Right renal pelvis (tissue), 4 donors: ENCODE measurements around the gene NOL11. TPM values are rescaled to one million over a fixed set of nuclear protein-coding genes. Genes with fewer than 3 reads are reported as not detected.
A peak's percentile ranks its signal among the peaks of the same experiment; 100 is the strongest.
"Not testable (repeated sequence)": the region's sequence is repeated elsewhere in the genome, so short reads cannot be mapped to it uniquely, and the experiment has no call there.

Source experiments
- DNase-seq, 4 donors: peaks; one replicate each; pipeline ENCODE4 v3.0.0-alpha.2; 2013; ENCODE audit warnings: low read depth in 4 of 4, low spot score in 3 of 4, missing footprints in 1 of 4
- polyA plus RNA-seq, 4 donors: library from polyadenylated mRNA; unstranded; fragments of 120-200 nt; gene quantifications; one replicate each; pipeline ENCODE4 v1.2.1, GENCODE V29; 2013; ENCODE audit not compliant: insufficient read length in 4 of 4

Gene NOL11
- polyA plus RNA-seq, 4 donors, result 84.9 to 104 (median 99.3) TPM

DNA sequence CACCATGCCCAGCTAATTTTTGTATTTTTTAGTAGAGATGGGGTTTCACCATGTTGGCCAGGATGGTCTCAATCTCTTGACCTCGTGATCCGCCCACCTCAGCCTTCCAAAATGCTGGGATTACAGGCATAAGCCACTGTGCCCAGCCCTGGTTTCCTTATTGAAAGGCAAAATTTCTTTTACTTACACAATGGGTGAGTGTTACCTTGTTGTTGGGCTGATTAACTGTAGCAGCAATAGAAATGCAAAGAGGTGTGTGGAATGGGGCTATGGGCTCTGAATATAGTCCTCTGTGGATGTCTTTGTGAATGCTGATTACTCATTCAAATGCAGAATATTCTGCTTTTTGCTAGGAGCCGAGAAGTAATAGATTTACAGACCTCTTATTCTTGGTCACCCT, 34.4 kb downstream of the NOL11 start:
- DNase-seq, result not testable (repeated sequence)

DNA sequence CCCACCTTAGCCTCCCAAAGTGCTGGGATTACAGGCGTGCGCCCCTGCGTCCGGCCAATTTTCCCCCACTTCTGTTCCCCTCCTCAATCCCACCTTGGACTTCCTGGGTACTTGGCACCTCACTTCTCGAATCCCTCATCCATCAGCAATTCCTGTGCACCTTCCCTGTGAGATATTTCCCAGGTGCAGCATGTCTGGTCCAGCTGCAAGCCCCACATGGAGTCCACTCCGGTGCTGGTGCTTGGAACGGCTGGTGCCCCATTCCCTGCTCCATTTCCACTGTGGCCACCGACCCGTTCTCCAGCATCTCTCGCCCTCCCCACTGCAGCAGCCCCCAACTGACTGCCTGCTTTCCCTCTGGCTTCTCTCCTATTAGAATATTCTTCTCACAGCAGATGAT, 35.3 kb downstream of the NOL11 start:
- DNase-seq, result no peak

DNA sequence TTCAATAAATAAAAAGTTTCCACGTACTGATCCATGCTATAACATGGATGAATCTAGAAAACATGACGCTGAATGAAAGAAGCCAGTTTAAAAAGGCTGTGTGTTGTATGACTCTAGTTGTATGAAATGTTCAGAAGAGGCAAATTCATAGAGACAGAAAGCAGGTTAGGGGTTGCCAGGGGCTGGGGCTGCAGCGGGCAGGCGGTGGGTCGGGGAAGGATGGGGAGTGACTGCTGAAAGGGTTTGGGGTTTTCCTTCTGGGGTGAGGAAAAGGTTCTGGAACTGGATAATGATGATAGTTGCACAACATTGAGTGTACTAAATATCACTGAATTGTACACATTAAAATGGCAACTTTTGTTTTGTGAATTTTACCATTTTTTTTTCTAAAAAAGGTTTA, 36.3 kb downstream of the NOL11 start:
- no peak for DNase-seq

- not testable (repeated sequence) for DNase-seq
Measured at GRCh38 chr17:67754686-67755085, 37.0 kb downstream of the NOL11 start.

DNA sequence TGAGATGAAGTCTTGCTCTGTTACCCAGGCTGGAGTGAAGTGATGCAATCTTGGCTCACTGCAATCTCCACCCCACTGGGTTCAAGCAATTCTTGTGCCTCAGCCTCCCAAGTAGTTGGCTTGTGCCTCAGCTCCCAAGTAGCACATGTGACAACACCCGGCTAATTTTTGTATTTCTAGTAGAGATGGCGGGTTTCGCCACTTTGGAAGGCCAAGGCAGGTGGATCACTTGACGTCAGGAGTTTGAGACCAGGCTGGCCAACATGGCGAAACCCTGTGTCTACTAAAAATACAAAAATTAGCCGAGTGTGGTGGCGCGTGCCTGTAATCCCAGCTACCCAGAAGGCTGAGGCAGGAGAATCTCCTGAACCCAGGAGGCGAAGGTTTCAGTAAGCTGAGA, 39.0 kb downstream of the NOL11 start:
- DNase-seq, result not testable (repeated sequence)

DNA sequence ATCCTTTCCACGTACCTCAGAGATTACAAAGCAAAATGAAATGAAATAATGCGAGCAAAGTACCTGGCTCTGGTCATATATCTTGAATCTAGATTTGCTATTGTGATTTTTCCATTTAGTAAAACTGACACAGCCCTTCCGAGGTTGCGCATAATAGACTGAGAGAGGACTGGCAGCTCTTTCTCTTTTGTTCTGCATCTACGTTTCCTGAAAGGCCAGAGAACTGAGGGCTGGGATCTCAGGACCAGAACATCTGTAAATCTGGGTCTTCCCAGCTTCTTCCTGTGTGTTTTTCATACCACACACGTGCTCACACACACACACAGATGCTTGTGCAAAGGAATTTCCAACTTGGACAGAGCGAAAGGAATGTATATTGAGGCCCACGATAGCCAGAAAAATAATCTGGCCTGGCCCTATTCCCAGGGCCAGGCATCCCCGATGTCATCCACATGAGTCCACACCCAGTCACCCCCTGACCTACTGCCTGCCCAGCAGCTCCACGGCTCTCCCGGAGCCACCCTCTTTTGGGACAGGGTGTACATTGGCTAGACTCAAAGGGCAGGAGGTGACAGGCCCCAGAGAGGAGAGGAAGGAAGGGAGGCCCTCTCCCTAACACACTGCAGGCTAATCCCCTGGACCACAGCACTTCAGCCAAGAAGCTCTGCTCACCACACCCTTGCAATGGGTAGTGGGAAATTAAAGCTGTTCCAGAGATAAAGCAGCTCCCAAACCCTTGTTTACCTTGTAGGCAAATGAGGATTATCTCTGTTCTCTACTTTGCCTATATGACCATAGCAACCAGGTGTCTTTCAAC, 41.8 kb downstream of the NOL11 start:
- no peak for DNase-seq

GRCh38 chr17:67765623-67766022, 47.9 kb downstream of the NOL11 start:
- no peak for DNase-seq

DNA sequence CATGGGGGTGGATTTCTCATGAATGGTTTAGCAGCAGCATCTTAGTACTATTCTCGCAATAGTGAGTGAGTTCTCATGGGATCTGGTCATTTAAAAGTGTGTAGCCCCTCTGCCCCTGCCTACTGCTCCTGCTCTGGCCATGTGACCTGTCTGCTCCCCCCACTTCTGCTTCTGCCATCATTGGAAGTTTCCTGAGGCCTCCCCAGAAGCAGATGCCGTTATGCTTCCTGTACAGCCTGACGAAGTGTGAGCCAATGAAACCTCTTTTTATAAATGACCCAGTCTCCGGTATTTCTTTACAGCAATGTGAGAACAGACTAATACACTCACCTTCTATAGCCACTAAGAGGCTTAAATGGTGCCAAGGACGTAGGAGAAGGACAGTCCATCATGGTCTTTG, 51.5 kb downstream of the NOL11 start:
- DNase-seq, result no peak

DNA sequence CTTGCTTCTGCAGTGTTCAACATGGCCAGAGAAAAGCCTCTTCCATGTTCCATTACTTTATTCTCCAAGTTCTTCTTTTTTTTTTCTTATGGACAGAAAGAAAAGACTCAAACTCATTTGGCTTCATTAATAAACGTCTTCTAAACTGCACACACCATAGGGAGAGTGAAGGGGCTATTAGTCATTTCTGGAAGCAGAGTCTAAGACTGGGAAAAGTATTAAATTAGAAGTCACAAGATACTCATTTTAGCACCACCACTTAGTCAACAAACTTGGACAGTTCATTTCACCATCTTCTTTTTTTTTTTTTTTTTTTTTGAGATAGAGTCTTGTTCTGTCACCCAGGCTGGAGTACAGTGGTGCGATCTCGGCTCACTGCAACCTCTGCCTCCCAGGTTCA, 52.8 kb downstream of the NOL11 start:
- DNase-seq, result no peak

GRCh38 chr17:67772679-67773078, 54.9 kb downstream of the NOL11 start:
- no peak for DNase-seq

DNA sequence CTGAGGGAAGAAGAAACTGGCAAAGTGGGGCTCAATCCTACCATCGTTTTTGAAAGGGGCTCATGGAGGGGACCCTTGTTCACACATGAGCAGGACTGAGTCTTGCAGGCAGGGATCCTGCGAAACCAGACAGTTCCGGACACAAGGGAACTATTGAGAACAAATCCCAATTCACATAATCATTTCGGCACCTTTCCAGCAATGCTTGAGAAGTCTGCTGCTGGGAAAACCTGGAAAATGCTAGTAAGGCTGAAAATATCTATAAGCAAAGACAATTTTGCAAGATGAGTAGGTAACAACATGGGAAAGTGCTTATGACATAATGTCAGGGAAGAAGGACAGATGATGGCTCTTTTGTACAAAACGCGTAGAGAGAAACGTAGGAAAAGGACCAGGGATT, 55.5 kb downstream of the NOL11 start:
- no peak for DNase-seq

GRCh38 chr17:67779098-67779672, 61.4 kb downstream of the NOL11 start:
- peak in 1 of 4 donors; percentile 11 for DNase-seq

DNA sequence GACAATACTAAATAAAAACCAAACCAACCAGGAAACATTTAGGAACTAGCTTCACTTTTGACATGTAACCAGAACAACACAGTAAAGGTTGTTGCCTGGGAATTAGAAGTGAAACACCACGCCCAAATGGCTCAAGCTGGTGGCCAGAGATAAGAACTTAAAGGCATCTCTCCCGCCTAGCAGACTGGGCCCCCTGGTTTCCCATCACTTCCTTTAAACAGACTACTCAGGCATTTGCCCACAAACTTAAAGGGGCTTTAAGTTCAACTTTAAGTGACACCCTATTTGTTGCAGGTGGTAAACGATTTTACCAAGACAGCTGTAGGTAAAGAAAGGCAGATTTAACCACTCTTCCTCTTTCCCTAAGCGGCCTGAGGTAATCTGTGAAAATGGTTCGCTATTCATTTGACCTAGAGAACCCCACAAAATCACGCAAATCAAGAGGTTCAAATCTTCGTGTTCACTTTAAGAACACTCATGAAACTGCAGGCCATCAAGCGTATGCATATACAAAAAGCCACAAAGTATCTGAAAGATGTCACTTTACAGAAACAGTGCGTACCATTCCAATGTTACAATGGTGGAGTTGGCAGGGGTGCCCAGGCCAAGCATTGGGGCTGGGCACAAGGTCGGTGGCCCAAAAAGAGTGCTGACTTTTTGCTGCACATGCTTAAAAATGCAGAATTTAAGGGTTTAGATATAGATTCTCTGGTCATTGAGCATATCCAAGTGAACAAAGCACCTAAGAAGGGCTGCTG, 66.8 kb downstream of the NOL11 start:
- DNase-seq, result no peak

DNA sequence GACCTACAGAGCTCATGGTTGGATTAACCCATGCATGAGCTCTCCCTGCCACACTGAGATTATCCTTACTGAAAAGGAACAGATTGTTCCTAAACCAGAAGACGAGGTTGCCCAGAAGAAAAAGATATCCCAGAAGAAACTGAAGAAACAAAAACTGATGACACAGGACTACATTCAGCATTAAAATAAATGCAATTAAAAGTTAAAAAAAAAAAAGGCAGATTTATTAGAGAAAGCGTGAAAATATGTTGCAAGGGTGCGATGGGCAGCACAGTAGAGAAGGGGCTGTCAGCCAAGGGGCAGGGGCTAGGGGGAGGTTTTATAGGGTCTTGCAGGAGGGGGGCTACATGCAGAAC, 67.4 kb downstream of the NOL11 start:
- no peak for DNase-seq

- DNase-seq, result no peak
Measured at GRCh38 chr17:67785504-67785903, 67.8 kb downstream of the NOL11 start.

Other genes starting within 250 kb of the NOL11 start
- 100 to 1,000 TPM in 3 of 4 donors, 10 to 100 TPM in 1; 91.7 to 124 (median 105) TPM for gene BPTF, start 107.6 kb downstream of the NOL11 start, polyA plus RNA-seq